GM12873 (cell line): ENCODE results near the gene NHERF2.

Experiments used
- CTCF ChIP-seq: IDR thresholded peaks from 2 replicates; pipeline ENCODE4 v1.5.1; 2012; ENCODE audit warnings: low read depth, mild to moderate bottlenecking, moderate library complexity, low read length, control low read depth; ENCODE audit not compliant: insufficient read depth; ENCODE audit errors: missing control alignments

Gene NHERF2

GRCh38 chr16:2032285-2033056, 5.8 kb downstream of the NHERF2 start:
- no peak for TF ChIP-seq CTCF

- TF ChIP-seq CTCF = no peak
Measured at GRCh38 chr16:2033057-2033908, 6.6 kb downstream of the NHERF2 start.

GRCh38 chr16:2034696-2035430, 8.2 kb downstream of the NHERF2 start:
- TF ChIP-seq CTCF = no peak

- TF ChIP-seq CTCF = no peak
Measured at GRCh38 chr16:2035431-2036199, 8.9 kb downstream of the NHERF2 start.

- TF ChIP-seq CTCF = no peak
Measured at GRCh38 chr16:2036200-2036966, 9.7 kb downstream of the NHERF2 start.

GRCh38 chr16:2037115-2037514, 10.4 kb downstream of the NHERF2 start:
- no peak for TF ChIP-seq CTCF
